Measurements from ENCODE around the gene DCP1B.

DCP1B gene

GRCh38 chr12:1916371-1917171 is 87.7 kb downstream of the DCP1B start:
- no peak overlapping the region for H3K27ac ChIP-seq (ENCODE audit: low read depth, low read length)
- no peak overlapping the region for H3K4me3 ChIP-seq (ENCODE audit: low read length)
- H3K36me3 ChIP-seq (ENCODE audit: insufficient read depth, low read length), result no peaks in the 10 kb centered on the region
- no peaks in the 10 kb centered on the region for H3K9me3 ChIP-seq (ENCODE audit: insufficient read depth, low read depth, low read length)
- H3K27me3 ChIP-seq (ENCODE audit: insufficient read depth, low read length), result no peaks in the 10 kb centered on the region
- H3K9ac ChIP-seq (ENCODE audit: low read depth, low read length), result no peak overlapping the region
- WGBS, result 90% methylated on average over 18 of the region's 18 CpGs
- H3K4me1 ChIP-seq (ENCODE audit: insufficient read depth, low read length), result peaks cover 10% of the 10 kb centered on the region

GRCh38 chr12:1915082-1915968 is 88.9 kb downstream of the DCP1B start:
- no peaks in the 10 kb centered on the region for H3K36me3 ChIP-seq (ENCODE audit: insufficient read depth, low read length)

GRCh38 chr12:1914114-1914911 is 89.9 kb downstream of the DCP1B start:
- no peak overlapping the region for H3K9ac ChIP-seq (ENCODE audit: low read depth, low read length)
- 89% methylated on average over 16 of the region's 17 CpGs for WGBS
- H3K36me3 ChIP-seq (ENCODE audit: insufficient read depth, low read length), result no peaks in the 10 kb centered on the region
- no peaks in the 10 kb centered on the region for H3K9me3 ChIP-seq (ENCODE audit: insufficient read depth, low read depth, low read length)
- no peak overlapping the region for H3K4me3 ChIP-seq (ENCODE audit: low read length)
- H3K27me3 ChIP-seq (ENCODE audit: insufficient read depth, low read length), result no peaks in the 10 kb centered on the region
- peaks cover 10% of the 10 kb centered on the region for H3K4me1 ChIP-seq (ENCODE audit: insufficient read depth, low read length)
- no peak overlapping the region for H3K27ac ChIP-seq (ENCODE audit: low read depth, low read length)

More at GRCh38 chr12:1915082-1915968, 88.9 kb downstream of the DCP1B start:
- 86% methylated on average over 18 of the region's 18 CpGs for WGBS
- Histone ChIP-seq H3K9ac (ENCODE audit: low read depth, low read length) (no peak overlapping the region), H3K9me3 (ENCODE audit: insufficient read depth, low read depth, low read length) (no peaks in the 10 kb centered on the region), H3K27me3 (ENCODE audit: insufficient read depth, low read length) (no peaks in the 10 kb centered on the region), H3K4me1 (ENCODE audit: insufficient read depth, low read length) (peaks cover 10% of the 10 kb centered on the region), H3K27ac (ENCODE audit: low read depth, low read length) (no peak overlapping the region), H3K4me3 (ENCODE audit: low read length) (no peak overlapping the region)

DNA sequence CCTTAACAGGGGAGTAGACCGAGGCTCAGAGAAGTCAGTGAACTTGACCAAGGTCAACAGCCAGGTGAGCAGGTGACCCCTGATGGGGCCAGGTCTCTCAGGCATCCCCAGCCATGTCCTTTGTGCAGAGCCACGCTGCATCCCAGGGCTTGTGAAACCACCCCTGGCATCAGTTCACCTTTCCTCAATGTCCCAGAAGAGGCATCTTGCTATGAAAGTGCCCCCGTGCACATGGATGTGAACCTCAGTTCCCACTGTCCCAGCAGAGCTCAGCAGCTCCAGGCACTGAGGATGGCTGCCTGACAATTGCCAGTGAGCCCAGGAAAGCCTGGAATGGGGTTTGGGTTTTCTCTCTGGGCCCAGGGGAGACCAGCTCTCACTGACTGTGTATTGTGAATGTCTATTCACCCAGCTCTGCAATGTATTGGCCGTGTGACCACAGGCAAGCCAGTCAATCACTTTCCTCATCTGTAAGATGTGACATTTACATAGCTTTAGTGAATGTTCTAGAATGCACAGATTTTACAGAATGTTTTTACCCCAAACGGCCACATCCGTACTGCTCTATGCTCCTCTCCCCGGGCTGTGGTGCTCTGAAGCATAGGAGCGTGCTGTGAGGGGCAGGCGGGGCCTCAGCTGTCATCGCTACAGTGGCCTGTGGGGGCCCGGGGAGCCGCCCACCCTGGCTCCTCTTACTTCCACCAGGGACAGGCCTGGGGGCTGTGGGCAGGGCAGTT is 90.7 kb downstream of the DCP1B start:
- Histone ChIP-seq H3K27ac (ENCODE audit: low read depth, low read length) (no peak overlapping the region), H3K9me3 (ENCODE audit: insufficient read depth, low read depth, low read length) (no peaks in the 10 kb centered on the region), H3K9ac (ENCODE audit: low read depth, low read length) (no peak overlapping the region), H3K4me3 (ENCODE audit: low read length) (no peak overlapping the region), H3K36me3 (ENCODE audit: insufficient read depth, low read length) (no peaks in the 10 kb centered on the region), H3K27me3 (ENCODE audit: insufficient read depth, low read length) (no peaks in the 10 kb centered on the region), H3K4me1 (ENCODE audit: insufficient read depth, low read length) (peaks cover 6% of the 10 kb centered on the region)
- WGBS, result 84% methylated on average over 12 of the region's 12 CpGs

DNA sequence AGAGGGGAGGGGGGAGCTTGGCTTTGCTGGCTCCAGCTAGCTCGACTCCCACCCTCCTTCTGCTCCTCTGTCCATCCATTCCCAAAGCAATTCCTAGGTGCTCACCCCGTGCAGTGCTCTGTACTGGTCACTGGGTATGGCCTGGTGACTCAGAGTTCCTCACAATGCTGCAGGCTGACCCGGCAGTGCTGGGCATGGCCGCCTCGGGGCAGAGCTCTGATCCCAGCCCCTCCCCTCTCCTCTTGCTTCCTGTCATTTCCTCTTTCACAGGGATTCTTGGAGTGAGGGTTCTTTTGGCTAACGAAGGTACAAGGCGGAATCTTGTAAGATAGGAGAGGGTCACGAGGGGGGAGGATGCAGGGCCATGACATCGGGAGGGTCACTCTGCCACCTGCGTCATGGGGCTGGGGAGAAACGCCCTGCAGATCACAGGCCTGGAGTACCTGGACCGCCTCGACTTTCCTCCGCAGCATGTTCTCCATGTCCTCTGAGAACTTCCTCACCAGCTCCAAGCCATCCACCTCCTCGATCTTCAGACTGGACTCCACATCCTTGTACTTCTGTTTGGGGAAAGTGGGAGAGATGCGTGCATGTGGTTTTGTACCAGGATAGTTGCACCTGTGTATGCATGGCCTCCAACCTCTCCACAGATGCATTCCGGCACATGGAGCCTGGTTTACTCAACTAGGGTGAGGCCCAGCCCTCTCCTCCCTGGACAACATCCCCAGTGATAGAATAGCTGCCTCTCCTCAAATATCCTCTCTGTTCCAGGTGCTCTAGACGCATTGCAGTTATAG is 91.5 kb downstream of the DCP1B start:
- Histone ChIP-seq H3K27ac (ENCODE audit: low read depth, low read length) (no peak overlapping the region), H3K4me1 (ENCODE audit: insufficient read depth, low read length) (no peaks in the 10 kb centered on the region; the same call in 1 of the 2 replicates), H3K9me3 (ENCODE audit: insufficient read depth, low read depth, low read length) (no peaks in the 10 kb centered on the region), H3K9ac (ENCODE audit: low read depth, low read length) (no peak overlapping the region), H3K36me3 (ENCODE audit: insufficient read depth, low read length) (no peaks in the 10 kb centered on the region), H3K4me3 (ENCODE audit: low read length) (no peak overlapping the region), H3K27me3 (ENCODE audit: insufficient read depth, low read length) (no peaks in the 10 kb centered on the region)
- WGBS, result 79% methylated on average over 18 of the region's 18 CpGs

GRCh38 chr12:1911598-1912575 is 92.4 kb downstream of the DCP1B start:
- Histone ChIP-seq H3K4me1 (ENCODE audit: insufficient read depth, low read length) (no peaks in the 10 kb centered on the region; the same call in 1 of the 2 replicates), H3K27ac (ENCODE audit: low read depth, low read length) (no peak overlapping the region), H3K9ac (ENCODE audit: low read depth, low read length) (no peak overlapping the region), H3K36me3 (ENCODE audit: insufficient read depth, low read length) (no peaks in the 10 kb centered on the region), H3K4me3 (ENCODE audit: low read length) (no peak overlapping the region), H3K27me3 (ENCODE audit: insufficient read depth, low read length) (no peaks in the 10 kb centered on the region), H3K9me3 (ENCODE audit: insufficient read depth, low read depth, low read length) (no peaks in the 10 kb centered on the region)
- WGBS, result 92% methylated on average over 16 of the region's 16 CpGs

- H3K9me3 ChIP-seq (ENCODE audit: insufficient read depth, low read depth, low read length), result 0 out of 2 replicates have a peak, but pooled peaks cover 3% of the 10 kb centered on the region
- H3K36me3 ChIP-seq (ENCODE audit: insufficient read depth, low read length), result no peaks in the 10 kb centered on the region
Observed at GRCh38 chr12:1910468-1910867, 93.8 kb downstream of the DCP1B start.

DNA sequence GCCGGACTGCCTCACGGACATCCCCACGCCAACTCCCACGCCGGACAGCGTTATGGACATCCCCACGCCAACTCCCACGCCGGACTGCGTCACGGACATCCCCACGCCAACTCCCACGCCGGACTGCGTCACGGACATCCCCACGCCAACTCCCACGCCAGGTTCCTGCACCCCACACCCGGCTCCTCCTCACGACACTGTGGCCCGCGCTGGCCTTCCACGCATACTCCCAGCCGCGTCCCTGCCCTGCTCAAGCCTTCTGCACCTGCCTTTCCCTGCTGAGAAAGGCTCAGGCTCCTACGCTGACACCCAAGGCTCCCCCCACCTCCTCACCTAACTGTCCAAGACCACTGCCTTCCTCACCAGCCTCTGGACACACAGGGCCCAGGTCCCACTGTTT is 95.5 kb downstream of the DCP1B start:
- H3K4me1 ChIP-seq (ENCODE audit: insufficient read depth, low read length), result no peaks in the 10 kb centered on the region; the same call in 1 of the 2 replicates
- H3K36me3 ChIP-seq (ENCODE audit: insufficient read depth, low read length), result no peaks in the 10 kb centered on the region
- H3K27ac ChIP-seq (ENCODE audit: low read depth, low read length), result no peak overlapping the region
- H3K4me3 ChIP-seq (ENCODE audit: low read length), result no peak overlapping the region
- peaks cover 14% of the 10 kb centered on the region; the same call in 1 of the 2 replicates for H3K9me3 ChIP-seq (ENCODE audit: insufficient read depth, low read depth, low read length)
- 95% methylated on average over 26 of the region's 26 CpGs for WGBS
- no peak overlapping the region for H3K9ac ChIP-seq (ENCODE audit: low read depth, low read length)
- H3K27me3 ChIP-seq (ENCODE audit: insufficient read depth, low read length), result no peaks in the 10 kb centered on the region

More at GRCh38 chr12:1910468-1910867, 93.8 kb downstream of the DCP1B start:
- 98% methylated on average over 3 of the region's 3 CpGs for WGBS
- H3K4me1 ChIP-seq (ENCODE audit: insufficient read depth, low read length), result no peaks in the 10 kb centered on the region; the same call in 1 of the 2 replicates
- no peak overlapping the region for H3K4me3 ChIP-seq (ENCODE audit: low read length)
- H3K27ac ChIP-seq (ENCODE audit: low read depth, low read length), result no peak overlapping the region
- no peaks in the 10 kb centered on the region for H3K27me3 ChIP-seq (ENCODE audit: insufficient read depth, low read length)
- no peak overlapping the region for H3K9ac ChIP-seq (ENCODE audit: low read depth, low read length)
